Amygdala (tissue), 56 donors: Measurements from ENCODE around the gene ZNF335.
"Not testable (repeated sequence)": the region's sequence is repeated elsewhere in the genome, so short reads cannot be mapped to it uniquely, and the experiment has no call there.

Source experiments
- DNase-seq, 56 donors: peaks; one replicate each; lab custom pipeline; 2025; lab: John Stamatoyannopoulos, UW

ZNF335 gene

GRCh38 chr20:46004889-46005473 lies 33.0 kb upstream of the ZNF335 start:
- DNase-seq, result peak in 9 of 56 donors; percentile 5 to 59 (median 19)

GRCh38 chr20:46004187-46004586 lies 32.2 kb upstream of the ZNF335 start:
- DNase-seq, result peak in 1 of 56 donors; percentile 4

- no peak for DNase-seq
These were observed 30.0 kb upstream of the ZNF335 start for GRCh38 chr20:46002008-46002407.

GRCh38 chr20:46001498-46001897 lies 29.5 kb upstream of the ZNF335 start:
- no peak for DNase-seq

- no peak for DNase-seq
These were observed 28.4 kb upstream of the ZNF335 start for GRCh38 chr20:46000262-46000996.

GRCh38 chr20:45999557-46000261 lies 27.7 kb upstream of the ZNF335 start:
- DNase-seq, result no peak

- peak in 2 of 56 donors; percentile 14 to 32 for DNase-seq
These were observed 26.8 kb upstream of the ZNF335 start for GRCh38 chr20:45998761-45999160.

GRCh38 chr20:45998337-45998736 lies 26.3 kb upstream of the ZNF335 start:
- no peak for DNase-seq

GRCh38 chr20:45997187-45997586 lies 25.2 kb upstream of the ZNF335 start:
- no peak for DNase-seq

GRCh38 chr20:45995495-45996097 lies 23.6 kb upstream of the ZNF335 start:
- DNase-seq, result not testable (repeated sequence)

- no peak for DNase-seq
These were observed 22.9 kb upstream of the ZNF335 start for GRCh38 chr20:45994761-45995493.

GRCh38 chr20:45993197-45993951 lies 21.4 kb upstream of the ZNF335 start:
- DNase-seq, result no peak

- DNase-seq, result no peak
These were observed 19.6 kb upstream of the ZNF335 start for GRCh38 chr20:45991616-45992015.

GRCh38 chr20:45988830-45989229 lies 16.8 kb upstream of the ZNF335 start:
- DNase-seq, result not testable (repeated sequence)

GRCh38 chr20:45987108-45987780 lies 15.2 kb upstream of the ZNF335 start:
- DNase-seq, result peak in 36 of 56 donors; percentile 5 to 77 (median 36)

GRCh38 chr20:45985573-45985972 lies 13.6 kb upstream of the ZNF335 start:
- DNase-seq, result no peak

GRCh38 chr20:45983279-45983743 lies 11.3 kb upstream of the ZNF335 start:
- no peak for DNase-seq

GRCh38 chr20:45981261-45981660 lies 9.3 kb upstream of the ZNF335 start:
- DNase-seq, result no peak

- DNase-seq, result no peak
These were observed 4.1 kb upstream of the ZNF335 start for GRCh38 chr20:45976086-45976485.
